ENCODE results near the gene FUT7. TPM values are rescaled to one million over a fixed set of nuclear protein-coding genes. Genes with fewer than 3 reads are reported as not detected.

Gene FUT7
- total and polyA plus RNA-seq, 2 of the 13 experiments (the other 11 are each of a cell fraction or from before 2014, with no cell fraction given) = 0.05 TPM; not detected in 1

- TF ChIP-seq SKI (IDR thresholded peaks at IDR 0.05; ENCODE audit: partially characterized antibody) = no peak
Observed at GRCh38 chr9:137017071-137017470, 14.8 kb downstream of the FUT7 start (continued).

GRCh38 chr9:137016436-137016835, 15.5 kb downstream of the FUT7 start:
- ATAC-seq = no peak
- intact Hi-C loops (cut with micrococcal nuclease; ENCODE audit: unreplicated experiment) = no loop called here

More at GRCh38 chr9:137016436-137016835, 15.5 kb downstream of the FUT7 start:
- no TSS peak for BruUV-seq (replicated peaks)
- no peak overlapping the region for H3K4me2 ChIP-seq (ENCODE audit: low read depth, low read length)
- WGBS (ENCODE audit: low lambda C conversion rate) = no CpG with 5 or more reads among the region's 16 CpGs
- peaks cover 3% of the 10 kb centered on the region for H3K4me1 ChIP-seq (ENCODE audit: insufficient read depth, low read length)
- no peak overlapping the region for H3K4me3 ChIP-seq (replicated peaks in 1 of 3; ENCODE audit: insufficient read depth in 1 of 3, low read depth in 2 of 3, low read length in 3 of 3)
- H3K27ac ChIP-seq (ENCODE audit: extremely low read length, insufficient read depth, low read length) = no peak overlapping the region
- FAIRE-seq = no peak
- TF ChIP-seq ZNF234 (CRISPR knock-in tag; conservative IDR thresholded peaks at IDR 0.05) (no peak), GATA4 (IDR thresholded peaks at IDR 0.05; ENCODE audit: borderline replicate concordance, low read depth) (no peak), ZNF605 (CRISPR knock-in tag; IDR thresholded peaks at IDR 0.05) (no peak), ZFP36L2 (CRISPR knock-in tag; IDR thresholded peaks at IDR 0.05) (no peak), ZNF776 (CRISPR knock-in tag; IDR thresholded peaks at IDR 0.05) (no peak), ZNF687 (CRISPR knock-in tag; IDR thresholded peaks at IDR 0.05) (no peak), ZNF891 (CRISPR knock-in tag; IDR thresholded peaks at IDR 0.05) (no peak), ZNF713 (CRISPR knock-in tag; IDR thresholded peaks at IDR 0.05) (no peak), ZNF720 (CRISPR knock-in tag; IDR thresholded peaks at IDR 0.05) (no peak), SATB2 (CRISPR knock-in tag; IDR thresholded peaks at IDR 0.05) (no peak), ZNF501 (CRISPR knock-in tag; IDR thresholded peaks at IDR 0.05) (no peak), TFAP4 (IDR thresholded peaks at IDR 0.05; ENCODE audit: borderline replicate concordance, low read depth) (no peak), ZNF709 (CRISPR knock-in tag; IDR thresholded peaks at IDR 0.05) (no peak), TGIF2 (CRISPR knock-in tag; IDR thresholded peaks at IDR 0.05) (no peak), TP53 (CRISPR knock-in tag; conservative IDR thresholded peaks at IDR 0.05) (no peak), PTBP1 (IDR thresholded peaks at IDR 0.05; ENCODE audit: low read depth, low read length, poor library complexity, severe bottlenecking) (no peak)
- no peak overlapping the region for H3K9ac ChIP-seq (ENCODE audit: insufficient read depth, low read depth, low read length)
- no peaks in the 10 kb centered on the region for H4K20me1 ChIP-seq (ENCODE audit: insufficient read depth, low read length)
- peaks cover 1 to 2% of the 10 kb centered on the region in 2 experiments; a peak in 1 of 5 replicates for H3K36me3 ChIP-seq (replicated peaks in 1 of 2; ENCODE audit: control insufficient read depth in 1 of 2, insufficient read depth in 2 of 2, low read length in 2 of 2)
- ChIA-PET CTCF (ENCODE audit: low intra/inter-chr PET ratio, low total read pairs) (no interaction called here), POLR2A (no interaction called here)
- no peaks in the 10 kb centered on the region for H3K79me2 ChIP-seq (ENCODE audit: insufficient read depth, low read length)
- DNase-seq (ENCODE audit: low spot score) = no peak
- no peaks in the 10 kb centered on the region for H3K9me3 ChIP-seq (ENCODE audit: low read length)
- H2AFZ ChIP-seq (ENCODE audit: low read length) = no peak overlapping the region
- in situ Hi-C loops (cut with HindIII; ENCODE audit: extremely low pct_ligation_motif_present, low pct_unique_long_range_greater_than_20kb) = no loop called here
- no peaks in the 10 kb centered on the region for H3K27me3 ChIP-seq (ENCODE audit: control insufficient read depth in 1 of 2, insufficient read depth in 2 of 2, low read length in 2 of 2)
